Measurements from ENCODE around the gene P2RX3. TPM values are rescaled to one million over a fixed set of nuclear protein-coding genes. Genes with fewer than 3 reads are reported as not detected.
"Not testable (repeated sequence)": the region's sequence is repeated elsewhere in the genome, so short reads cannot be mapped to it uniquely, and the experiment has no call there.

Gene P2RX3
- total RNA-seq, 1 donor from 2014 or later, result not detected

- not testable (repeated sequence) for H3K79me2 ChIP-seq (ENCODE audit: insufficient read depth, low read length); H3K9ac ChIP-seq (ENCODE audit: low read length); H3K4me3 Mint-ChIP-seq (ENCODE audit: unreplicated experiment); H3K4me1 ChIP-seq (ENCODE audit: insufficient read depth, low read length); H2AFZ ChIP-seq (ENCODE audit: low read depth, low read length); H3K27me3 ChIP-seq (ENCODE audit: insufficient read depth, low read length); DNase-seq (ENCODE audit: low read depth); H4K20me1 ChIP-seq (ENCODE audit: insufficient read depth, low read length); H3K27ac Mint-ChIP-seq (ENCODE audit: unreplicated experiment); H3K9me3 ChIP-seq (ENCODE audit: insufficient read depth, low read depth, low read length); H3K36me3 ChIP-seq (ENCODE audit: insufficient read depth, low read length); H3K4me3 ChIP-seq (ENCODE audit: insufficient read depth, low read depth, low read length); H3K27ac ChIP-seq (ENCODE audit: low read depth, low read length); H3K27me3 Mint-ChIP-seq (ENCODE audit: low read depth, unreplicated experiment); H3K4me2 ChIP-seq (ENCODE audit: low read length); FAIRE-seq; H3K9me3 Mint-ChIP-seq (ENCODE audit: unreplicated experiment)
- Mint-ChIP-seq H3K36me3 (ENCODE audit: low read depth, unreplicated experiment) (peaks cover 11% of the 10 kb centered on the region), H3K4me1 (ENCODE audit: low read depth, unreplicated experiment) (peaks cover 19% of the 10 kb centered on the region)
These were observed 65.0 kb downstream of the P2RX3 start for GRCh38 chr11:57403003-57403801.

- no peaks in the 10 kb centered on the region for H3K4me1 ChIP-seq (ENCODE audit: insufficient read depth, low read length)
- H3K4me3 ChIP-seq (ENCODE audit: insufficient read depth, low read depth, low read length), result no peak overlapping the region
- H3K9me3 ChIP-seq (ENCODE audit: insufficient read depth, low read depth, low read length), result no peaks in the 10 kb centered on the region
- peaks cover 7% of the 10 kb centered on the region for H3K27me3 ChIP-seq (ENCODE audit: insufficient read depth, low read length)
- H3K9ac ChIP-seq (ENCODE audit: low read length), result no peak overlapping the region
- no peak overlapping the region for H2AFZ ChIP-seq (ENCODE audit: low read depth, low read length)
- H3K36me3 ChIP-seq (ENCODE audit: insufficient read depth, low read length), result peaks cover 6% of the 10 kb centered on the region
- no peaks in the 10 kb centered on the region for H4K20me1 ChIP-seq (ENCODE audit: insufficient read depth, low read length)
- no peak overlapping the region for H3K4me2 ChIP-seq (ENCODE audit: low read length)
- H3K27ac ChIP-seq (ENCODE audit: low read depth, low read length), result no peak overlapping the region
- no peak for TF ChIP-seq EZH2 (IDR thresholded peaks at IDR 0.05; ENCODE audit: insufficient read depth, low read length)
- Mint-ChIP-seq H3K4me3 (ENCODE audit: unreplicated experiment) (no peak overlapping the region), H3K4me1 (ENCODE audit: low read depth, unreplicated experiment) (peaks cover 19% of the 10 kb centered on the region), H3K36me3 (ENCODE audit: low read depth, unreplicated experiment) (peaks cover 11% of the 10 kb centered on the region), H3K9me3 (ENCODE audit: unreplicated experiment) (no peaks in the 10 kb centered on the region), H3K27me3 (ENCODE audit: low read depth, unreplicated experiment) (peaks cover 9% of the 10 kb centered on the region), H3K27ac (ENCODE audit: unreplicated experiment) (no peak overlapping the region)
- FAIRE-seq, result no peak
- no peaks in the 10 kb centered on the region for H3K79me2 ChIP-seq (ENCODE audit: insufficient read depth, low read length)
- DNase-seq (ENCODE audit: low read depth), result no peak
These were observed 65.6 kb downstream of the P2RX3 start for GRCh38 chr11:57403802-57404147.

- DNase-seq (ENCODE audit: low read depth) (no peak), FAIRE-seq (no peak)
- Histone ChIP-seq H4K20me1 (ENCODE audit: insufficient read depth, low read length) (no peaks in the 10 kb centered on the region), H2AFZ (ENCODE audit: low read depth, low read length) (no peak overlapping the region), H3K4me1 (ENCODE audit: insufficient read depth, low read length) (no peaks in the 10 kb centered on the region), H3K9me3 (ENCODE audit: insufficient read depth, low read depth, low read length) (no peaks in the 10 kb centered on the region), H3K4me2 (ENCODE audit: low read length) (no peak overlapping the region), H3K4me3 (ENCODE audit: insufficient read depth, low read depth, low read length) (no peak overlapping the region), H3K79me2 (ENCODE audit: insufficient read depth, low read length) (no peaks in the 10 kb centered on the region), H3K27me3 (ENCODE audit: insufficient read depth, low read length) (peaks cover 5% of the 10 kb centered on the region), H3K36me3 (ENCODE audit: insufficient read depth, low read length) (peaks cover 6% of the 10 kb centered on the region), H3K27ac (ENCODE audit: low read depth, low read length) (no peak overlapping the region), H3K9ac (ENCODE audit: low read length) (no peak overlapping the region)
- H3K9me3 Mint-ChIP-seq (ENCODE audit: unreplicated experiment), result no peaks in the 10 kb centered on the region
- peaks cover 15% of the 10 kb centered on the region for H3K36me3 Mint-ChIP-seq (ENCODE audit: low read depth, unreplicated experiment)
- H3K4me1 Mint-ChIP-seq (ENCODE audit: low read depth, unreplicated experiment), result peaks cover 22% of the 10 kb centered on the region
- no peak overlapping the region for H3K4me3 Mint-ChIP-seq (ENCODE audit: unreplicated experiment)
- H3K27ac Mint-ChIP-seq (ENCODE audit: unreplicated experiment), result no peak overlapping the region
- H3K27me3 Mint-ChIP-seq (ENCODE audit: low read depth, unreplicated experiment), result peaks cover 9% of the 10 kb centered on the region
- TF ChIP-seq CTCF (IDR thresholded peaks at IDR 0.05; ENCODE audit: insufficient read depth, low read depth, low read length) (no peak), EZH2 (IDR thresholded peaks at IDR 0.05; ENCODE audit: insufficient read depth, low read length) (no peak)
These were observed 67.2 kb downstream of the P2RX3 start for GRCh38 chr11:57405271-57405860.

All from astrocyte (in vitro differentiated cells and primary cell).